Effector memory CD8-positive, alpha-beta T cell (primary cell): ENCODE data around the gene CCDC71L.
"Not testable (repeated sequence)": the region's sequence is repeated elsewhere in the genome, so short reads cannot be mapped to it uniquely, and the experiment has no call there.

Experiments
- ATAC-seq: fragments of 150-1000 bp; cut with Tn5 transposase; replicated peaks from 2 replicates; pipeline ENCODE4 v1.10.0; 2021; ENCODE audit warnings: mild to moderate bottlenecking, moderate library complexity
- DNase-seq, 3 experiments: peaks; one replicate each; pipeline ENCODE4 v3.0.0; 2021
- H3K27ac Mint-ChIP-seq, 2 donors: one replicate each; pipeline ENCODE4 v1.8.0; 2022; ENCODE audit warnings: mild to moderate bottlenecking in 2 of 2, mixed read lengths in 2 of 2, moderate library complexity in 2 of 2
- H3K27me3 Mint-ChIP-seq, 2 donors: one replicate each; pipeline ENCODE4 v1.8.0; 2022; ENCODE audit warnings: mixed read lengths in 2 of 2
- H3K36me3 Mint-ChIP-seq: one replicate; pipeline ENCODE4 v1.8.0; 2022; ENCODE audit warnings: mild to moderate bottlenecking, moderate library complexity, mixed read lengths; ENCODE audit not compliant: insufficient read depth
- H3K4me1 Mint-ChIP-seq, 2 donors: one replicate each; pipeline ENCODE4 v1.8.0; 2022; ENCODE audit warnings: low read depth in 2 of 2, mixed read lengths in 2 of 2
- H3K4me3 Mint-ChIP-seq, 2 donors: one replicate each; pipeline ENCODE4 v1.8.0; 2022; ENCODE audit warnings: mild to moderate bottlenecking in 2 of 2, mixed read lengths in 2 of 2, moderate library complexity in 2 of 2
- H3K9me3 Mint-ChIP-seq, 2 donors: one replicate each; pipeline ENCODE4 v1.8.0; 2022; ENCODE audit warnings: mixed read lengths in 2 of 2

The CCDC71L gene

GRCh38 chr7:106671930-106672329 is 11.0 kb upstream of the CCDC71L start:
- not testable (repeated sequence) for ATAC-seq, H3K4me1 Mint-ChIP-seq, H3K36me3 Mint-ChIP-seq, H3K9me3 Mint-ChIP-seq, H3K4me3 Mint-ChIP-seq, H3K27ac Mint-ChIP-seq, DNase-seq
- peaks cover 0 to 13% of the 10 kb centered on the region in 2 donors for H3K27me3 Mint-ChIP-seq

GRCh38 chr7:106671160-106671559 is 10.2 kb upstream of the CCDC71L start:
- no peaks in the 10 kb centered on the region for H3K4me1 Mint-ChIP-seq
- no peak for ATAC-seq
- DNase-seq, result no peak
- H3K4me3 Mint-ChIP-seq, result no peak overlapping the region
- no peak overlapping the region for H3K27ac Mint-ChIP-seq
- H3K36me3 Mint-ChIP-seq, result no peaks in the 10 kb centered on the region
- no peaks in the 10 kb centered on the region for H3K9me3 Mint-ChIP-seq
- H3K27me3 Mint-ChIP-seq, result peaks cover 0 to 13% of the 10 kb centered on the region in 2 donors

GRCh38 chr7:106668861-106669524 is 8.0 kb upstream of the CCDC71L start:
- ATAC-seq, result no peak

GRCh38 chr7:106666353-106666752 is 5.4 kb upstream of the CCDC71L start:
- H3K27ac Mint-ChIP-seq, result no peak overlapping the region

More at GRCh38 chr7:106668861-106669524, 8.0 kb upstream of the CCDC71L start:
- DNase-seq, result no peak
- H3K9me3 Mint-ChIP-seq, result no peaks in the 10 kb centered on the region
- no peak overlapping the region for H3K4me3 Mint-ChIP-seq
- peaks cover 0 to 8% of the 10 kb centered on the region in 2 donors for H3K27me3 Mint-ChIP-seq
- no peak overlapping the region for H3K27ac Mint-ChIP-seq
- no peaks in the 10 kb centered on the region for H3K4me1 Mint-ChIP-seq
- no peaks in the 10 kb centered on the region for H3K36me3 Mint-ChIP-seq

GRCh38 chr7:106664343-106664742 is 3.4 kb upstream of the CCDC71L start:
- no peak overlapping the region for H3K4me3 Mint-ChIP-seq
- peak overlapping the region in 1 of 2 donors; percentile 23 for H3K27ac Mint-ChIP-seq
- H3K36me3 Mint-ChIP-seq, result peaks cover 5% of the 10 kb centered on the region
- ATAC-seq, result no peak
- H3K4me1 Mint-ChIP-seq, result peaks cover 9 to 11% of the 10 kb centered on the region in 2 donors
- no peaks in the 10 kb centered on the region for H3K9me3 Mint-ChIP-seq
- no peaks in the 10 kb centered on the region for H3K27me3 Mint-ChIP-seq
- no peak for DNase-seq

More at GRCh38 chr7:106666353-106666752, 5.4 kb upstream of the CCDC71L start:
- ATAC-seq (no peak), DNase-seq (no peak)
- Mint-ChIP-seq H3K4me3 (no peak overlapping the region), H3K27me3 (no peaks in the 10 kb centered on the region), H3K4me1 (peaks cover 2 to 3% of the 10 kb centered on the region in 2 donors), H3K9me3 (no peaks in the 10 kb centered on the region), H3K36me3 (no peaks in the 10 kb centered on the region)

- Mint-ChIP-seq H3K36me3 (peaks cover 5% of the 10 kb centered on the region), H3K27ac (peak overlapping the region; percentile 84 to 96), H3K4me1 (peaks cover 11 to 19% of the 10 kb centered on the region in 2 donors), H3K4me3 (peak overlapping the region; percentile 86 to 89), H3K9me3 (no peaks in the 10 kb centered on the region), H3K27me3 (no peaks in the 10 kb centered on the region)
- DNase-seq (peak; percentile 59 to 68 (median 66)), ATAC-seq (peak; percentile 55)
Observed at GRCh38 chr7:106659963-106660861, 746 bp downstream of the CCDC71L start.

- ATAC-seq (no peak), DNase-seq (no peak)
- peak overlapping the region; percentile 86 to 89 for H3K4me3 Mint-ChIP-seq
- no peaks in the 10 kb centered on the region for H3K9me3 Mint-ChIP-seq
- H3K36me3 Mint-ChIP-seq, result peaks cover 5% of the 10 kb centered on the region
- peaks cover 11 to 19% of the 10 kb centered on the region in 2 donors for H3K4me1 Mint-ChIP-seq
- peak overlapping the region; percentile 77 to 84 for H3K27ac Mint-ChIP-seq
- H3K27me3 Mint-ChIP-seq, result no peaks in the 10 kb centered on the region
Observed at GRCh38 chr7:106659166-106659962, 1.6 kb downstream of the CCDC71L start.

GRCh38 chr7:106658316-106659165 is 2.4 kb downstream of the CCDC71L start:
- Mint-ChIP-seq H3K9me3 (no peaks in the 10 kb centered on the region), H3K27ac (no peak overlapping the region), H3K36me3 (peaks cover 5% of the 10 kb centered on the region), H3K4me3 (peak overlapping the region; percentile 12 to 89), H3K27me3 (no peaks in the 10 kb centered on the region), H3K4me1 (peaks cover 11 to 19% of the 10 kb centered on the region in 2 donors)
- no peak for DNase-seq
- ATAC-seq, result no peak

- DNase-seq (no peak), ATAC-seq (no peak)
- peaks cover 0 to 5% of the 10 kb centered on the region in 2 donors for H3K27me3 Mint-ChIP-seq
- H3K9me3 Mint-ChIP-seq, result no peaks in the 10 kb centered on the region
- peaks cover 11 to 19% of the 10 kb centered on the region in 2 donors for H3K4me1 Mint-ChIP-seq
- peaks cover 5% of the 10 kb centered on the region for H3K36me3 Mint-ChIP-seq
- no peak overlapping the region for H3K4me3 Mint-ChIP-seq
- no peak overlapping the region for H3K27ac Mint-ChIP-seq
Observed at GRCh38 chr7:106657085-106657991, 3.6 kb downstream of the CCDC71L start.

- Mint-ChIP-seq H3K4me1 (peaks cover 6 to 12% of the 10 kb centered on the region in 2 donors), H3K27ac (no peak overlapping the region), H3K9me3 (no peaks in the 10 kb centered on the region), H3K36me3 (peaks cover 2% of the 10 kb centered on the region), H3K27me3 (peaks cover 10 to 12% of the 10 kb centered on the region in 2 donors), H3K4me3 (no peak overlapping the region)
- ATAC-seq, result no peak
- DNase-seq, result no peak
Observed at GRCh38 chr7:106655703-106656498, 5.1 kb downstream of the CCDC71L start.

- no peak for DNase-seq
- no peak overlapping the region for H3K4me3 Mint-ChIP-seq
- no peak for ATAC-seq
- no peaks in the 10 kb centered on the region for H3K4me1 Mint-ChIP-seq
- H3K36me3 Mint-ChIP-seq, result no peaks in the 10 kb centered on the region
- H3K9me3 Mint-ChIP-seq, result no peaks in the 10 kb centered on the region
- no peak overlapping the region for H3K27ac Mint-ChIP-seq
- peaks cover 28 to 30% of the 10 kb centered on the region in 2 donors for H3K27me3 Mint-ChIP-seq
Observed at GRCh38 chr7:106653488-106653887, 7.5 kb downstream of the CCDC71L start.
